SK-N-SH (cell line): ENCODE data around the gene TRPC3. TPM values are rescaled to one million over a fixed set of nuclear protein-coding genes. Genes with fewer than 3 reads are reported as not detected.

Experiments used
- CTCF ChIA-PET: fragments of 300-600, 350-600 bp; formaldehyde crosslinking; extraction: SDS; loops from one replicate; lab custom pipeline; 2021; lab: Yijun Ruan, JAX
- POLR2A ChIA-PET: fragments of 350-600 bp; sonication (Branson Sonifier 250); formaldehyde crosslinking; extraction: SDS; loops from one replicate; lab custom pipeline; 2020; ENCODE audit warnings: antibody characterized with exemption, inconsistent platforms; lab: Yijun Ruan, JAX
- DNase-seq: peaks from one replicate; pipeline ENCODE4 v3.0.0; 2012
- H2AFZ ChIP-seq: fragments of 200-600 bp; sonication (generic); 2 replicates; pipeline ENCODE4 v1.8.1; 2016; ENCODE audit warnings: antibody characterized with exemption, mild to moderate bottlenecking, low read depth
- H3F3A ChIP-seq: fragments of 200-600 bp; sonication (generic); replicated peaks from 2 replicates; pipeline ENCODE3; 2016; ENCODE audit warnings: antibody characterized with exemption, mild to moderate bottlenecking; ENCODE audit not compliant: insufficient read depth
- H3K27ac ChIP-seq, 2 experiments: fragments of 200-500 bp in 1 of 2; fragments of 200-600 bp in 1 of 2; sonication (Bioruptor generic) in 1 of 2; sonication (generic), shearing (Covaris generic) in 1 of 2; 2 replicates each; pipeline versions ENCODE4 v1.5.1 to v1.6.1; 2014 to 2016; ENCODE audit warnings: low read depth in 2 of 2, inconsistent platforms in 1 of 2, low read length in 1 of 2, mild to moderate bottlenecking in 1 of 2, mixed read lengths in 1 of 2
- H3K27me3 ChIP-seq: fragments of 200-600 bp; sonication (generic), shearing (Covaris generic); 2 replicates; pipeline ENCODE4 v1.6.1; 2016; ENCODE audit warnings: mixed run types; ENCODE audit not compliant: insufficient read depth
- H3K36me3 ChIP-seq, 2 experiments: fragments of 200-500 bp in 1 of 2; fragments of 200-600 bp in 1 of 2; sonication (Bioruptor generic) in 1 of 2; sonication (generic) in 1 of 2; replicated peaks in 1 of 2; 2 replicates each; pipeline versions ENCODE3 to v1.5.1; 2014 to 2016; ENCODE audit warnings: low read length in 1 of 2, mild to moderate bottlenecking in 1 of 2; ENCODE audit not compliant: insufficient read depth in 2 of 2, control insufficient read depth in 1 of 2
- H3K4me1 ChIP-seq, 2 experiments: fragments of 200-500 bp in 1 of 2; fragments of 200-600 bp in 1 of 2; sonication (Bioruptor generic) in 1 of 2; sonication (generic), shearing (Covaris generic) in 1 of 2; 2 replicates each; pipeline versions ENCODE4 v1.5.1 to v1.6.1; 2014 to 2016; ENCODE audit warnings: low read depth in 1 of 2, low read length in 1 of 2, mixed run types in 1 of 2; ENCODE audit not compliant: insufficient read depth in 2 of 2, control insufficient read depth in 1 of 2
- H3K4me2 ChIP-seq: fragments of 200-600 bp; sonication (generic), shearing (Covaris generic); 2 replicates; pipeline ENCODE4 v1.6.1; 2017; ENCODE audit warnings: mixed run types
- H3K4me3 ChIP-seq, 2 experiments: fragments of 200-500 bp in 1 of 2; fragments of 200-600 bp in 1 of 2; sonication (Bioruptor generic) in 1 of 2; sonication (generic), shearing (Covaris generic) in 1 of 2; 2 replicates each; pipeline versions ENCODE4 v1.5.1 to v1.8.1; 2014 to 2016; ENCODE audit warnings: low read depth in 2 of 2, inconsistent platforms in 1 of 2, low read length in 1 of 2, mild to moderate bottlenecking in 1 of 2, mixed read lengths in 1 of 2, moderate library complexity in 1 of 2
- H3K79me2 ChIP-seq: fragments of 200-600 bp; sonication (generic); 2 replicates; pipeline ENCODE4 v1.8.1; 2017; ENCODE audit warnings: mild to moderate bottlenecking; ENCODE audit not compliant: insufficient read depth
- H3K9ac ChIP-seq: fragments of 200-600 bp; sonication (generic); 2 replicates; pipeline ENCODE4 v1.6.1; 2017; ENCODE audit warnings: mixed run types
- H3K9me2 ChIP-seq: fragments of 200-600 bp; sonication (generic); 2 replicates; pipeline ENCODE4 v1.6.1; 2017; ENCODE audit warnings: mixed run types
- H3K9me3 ChIP-seq: fragments of 200-600 bp; sonication (generic); 2 replicates; pipeline ENCODE4 v1.6.1; 2017; ENCODE audit warnings: mixed run types, mild to moderate bottlenecking, moderate library complexity
- H4K20me1 ChIP-seq: fragments of 200-600 bp; sonication (generic); 2 replicates; pipeline ENCODE4 v1.6.1; 2017; ENCODE audit warnings: mild to moderate bottlenecking, mixed run types; ENCODE audit not compliant: insufficient read depth
- EP300 ChIP-seq, 2 experiments: IDR thresholded peaks; 2 replicates each; pipeline versions ENCODE4 v1.4.0 to v1.6.1; 2012; ENCODE audit warnings: borderline replicate concordance in 1 of 2, low read depth in 1 of 2, low read length in 1 of 2
- EZH2phosphoT487 ChIP-seq: fragments of 200-600 bp; sonication (generic); IDR thresholded peaks from 2 replicates; pipeline ENCODE4 v1.6.1; 2017; ENCODE audit warnings: low read depth, mixed run types, mild to moderate bottlenecking, antibody characterized with exemption, moderate library complexity, borderline replicate concordance
- FOXM1 ChIP-seq: IDR thresholded peaks from 2 replicates; pipeline ENCODE4 v1.4.0; 2012; ENCODE audit warnings: low read depth, mild to moderate bottlenecking
- JUND ChIP-seq: IDR thresholded peaks from 2 replicates; pipeline ENCODE4 v1.4.0; 2012
- NFIC ChIP-seq: IDR thresholded peaks from 2 replicates; pipeline ENCODE4 v1.4.0; 2012; ENCODE audit warnings: borderline replicate concordance
- POLR2AphosphoS5 ChIP-seq: IDR thresholded peaks from 2 replicates; pipeline ENCODE4 v1.6.1; 2012; ENCODE audit warnings: low read depth, low read length
- RXRA ChIP-seq: IDR thresholded peaks from 2 replicates; pipeline ENCODE4 v1.4.0; 2012; ENCODE audit warnings: low read depth, mild to moderate bottlenecking, borderline replicate concordance
- SMC3 ChIP-seq: IDR thresholded peaks from 2 replicates; pipeline ENCODE4 v1.6.1; 2012; ENCODE audit warnings: low read depth, low read length, improper control_type of control experiment
- TCF12 ChIP-seq: IDR thresholded peaks from 2 replicates; pipeline ENCODE4 v1.4.0; 2012
- TEAD4 ChIP-seq: IDR thresholded peaks from 2 replicates; pipeline ENCODE4 v1.4.0; 2012; ENCODE audit warnings: mild to moderate bottlenecking, borderline replicate concordance; ENCODE audit not compliant: insufficient read depth
- WGBS: methylation state at CpG from one replicate; pipeline ENCODE4 v1.1.6; 2017; ENCODE audit warnings: low lambda C conversion rate; 5-methylcytosine and 5-hydroxymethylcytosine counted together
- polyA plus RNA-seq, 3 experiments: library from polyadenylated mRNA; depleted of rRNA; stranded (reverse); fragments of >200 nt; gene quantifications; 2 replicates each; pipeline ENCODE4 v1.2.3, GENCODE V29; 2012
- TF ChIP-seq, protein P1 (sequence below): IDR thresholded peaks from 2 replicates; pipeline ENCODE4 v1.4.0; 2012; ENCODE audit warnings: low read depth
- TF ChIP-seq, protein P2 (sequence below): IDR thresholded peaks from 2 replicates; pipeline ENCODE4; 2012

Gene TRPC3
- polyA plus RNA-seq, 1 of the 3 experiments (the other 2 are of a cell fraction): not detected

GRCh38 chr4:121934635-121935034, 17.2 kb downstream of the TRPC3 start:
- Histone ChIP-seq H4K20me1 (no peaks in the 10 kb centered on the region), H3K9me2 (no peaks in the 10 kb centered on the region), H3K9ac (no peak overlapping the region), H3K4me1 (no peaks in the 10 kb centered on the region), H3K79me2 (no peaks in the 10 kb centered on the region), H3K27ac (no peak overlapping the region), H3F3A (no peaks in the 10 kb centered on the region), H3K4me3 (no peak overlapping the region), H3K27me3 (peaks cover 10% of the 10 kb centered on the region), H3K4me2 (no peak overlapping the region), H2AFZ (no peak overlapping the region), H3K36me3 (no peaks in the 10 kb centered on the region), H3K9me3 (no peaks in the 10 kb centered on the region)
- ChIA-PET POLR2A (no interaction called here), CTCF (interaction anchor here (1.0 to 1.3 kb wide), 2 partner anchors 34 to 37 kb away, joined by 3 to 4 read pairs; no protein-coding TSS in a partner anchor)
- TF ChIP-seq JUND: no peak
- TF ChIP-seq FOXM1: no peak
- TF ChIP-seq EZH2phosphoT487: no peak
- TF ChIP-seq, protein P1, sequence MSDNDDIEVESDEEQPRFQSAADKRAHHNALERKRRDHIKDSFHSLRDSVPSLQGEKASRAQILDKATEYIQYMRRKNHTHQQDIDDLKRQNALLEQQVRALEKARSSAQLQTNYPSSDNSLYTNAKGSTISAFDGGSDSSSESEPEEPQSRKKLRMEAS: no peak
- no peak for TF ChIP-seq TCF12
- no peak for TF ChIP-seq SMC3
- TF ChIP-seq NFIC: no peak
- no peak for TF ChIP-seq EP300 (IDR thresholded peaks at IDR 0.05; ENCODE audit: borderline replicate concordance in 1 of 2, low read depth in 1 of 2, low read length in 1 of 2)
- TF ChIP-seq RXRA: no peak
- DNase-seq: no peak
- WGBS: 20% methylated on average over 1 of the region's 1 CpG

- Histone ChIP-seq H3K27ac (no peak overlapping the region), H3K9me3 (no peaks in the 10 kb centered on the region), H3K4me3 (no peak overlapping the region), H3K27me3 (no peaks in the 10 kb centered on the region; the same call in 1 of the 2 replicates), H3K36me3 (no peaks in the 10 kb centered on the region), H3K4me1 (no peaks in the 10 kb centered on the region), H3F3A (no peaks in the 10 kb centered on the region), H2AFZ (no peak overlapping the region), H3K79me2 (no peaks in the 10 kb centered on the region), H4K20me1 (no peaks in the 10 kb centered on the region), H3K4me2 (no peak overlapping the region), H3K9me2 (no peaks in the 10 kb centered on the region), H3K9ac (no peak overlapping the region)
- ChIA-PET POLR2A (no interaction called here), CTCF (interaction anchor here (4.1 kb wide), 1 partner anchor 32 kb away, joined by 18 read pairs; no protein-coding TSS in a partner anchor)
- TF ChIP-seq NFIC: no peak
- no peak for TF ChIP-seq POLR2AphosphoS5
- TF ChIP-seq, protein P2, sequence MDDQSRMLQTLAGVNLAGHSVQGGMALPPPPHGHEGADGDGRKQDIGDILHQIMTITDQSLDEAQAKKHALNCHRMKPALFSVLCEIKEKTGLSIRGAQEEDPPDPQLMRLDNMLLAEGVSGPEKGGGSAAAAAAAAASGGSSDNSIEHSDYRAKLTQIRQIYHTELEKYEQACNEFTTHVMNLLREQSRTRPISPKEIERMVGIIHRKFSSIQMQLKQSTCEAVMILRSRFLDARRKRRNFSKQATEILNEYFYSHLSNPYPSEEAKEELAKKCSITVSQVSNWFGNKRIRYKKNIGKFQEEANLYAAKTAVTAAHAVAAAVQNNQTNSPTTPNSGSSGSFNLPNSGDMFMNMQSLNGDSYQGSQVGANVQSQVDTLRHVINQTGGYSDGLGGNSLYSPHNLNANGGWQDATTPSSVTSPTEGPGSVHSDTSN: no peak
- TF ChIP-seq TEAD4: no peak
- no peak for DNase-seq
- WGBS: 69% methylated on average over 32 of the region's 59 CpGs
Observed at GRCh38 chr4:121932212-121932974, 19.5 kb downstream of the TRPC3 start.
